RWPE1 (cell line): ENCODE results near the gene USP31.

Source experiments
- CTCF ChIA-PET: fragments of 350-600 bp; sonication (Branson Sonifier 250); formaldehyde crosslinking; extraction: SDS; loops from one replicate; lab custom pipeline; 2021; lab: Yijun Ruan, JAX
- POLR2A ChIA-PET: fragments of 400-600 bp; formaldehyde crosslinking; extraction: SDS; loops from one replicate; lab custom pipeline; 2020; ENCODE audit warnings: antibody characterized with exemption; ENCODE audit not compliant: low non-redundant PET; lab: Yijun Ruan, JAX
- DNase-seq: peaks from one replicate; pipeline ENCODE4 v3.0.0; 2012; ENCODE audit warnings: low spot score
- H3K27ac ChIP-seq: fragments of 450-650 bp; 2 replicates; pipeline ENCODE4 v1.5.1; 2017
- TF ChIP-seq, protein P1 (sequence below): fragments of 450-650 bp; conservative IDR thresholded peaks from 2 replicates; pipeline ENCODE4 v1.5.1; 2017; ENCODE audit warnings: low read depth, mild to moderate bottlenecking

USP31 gene

DNA sequence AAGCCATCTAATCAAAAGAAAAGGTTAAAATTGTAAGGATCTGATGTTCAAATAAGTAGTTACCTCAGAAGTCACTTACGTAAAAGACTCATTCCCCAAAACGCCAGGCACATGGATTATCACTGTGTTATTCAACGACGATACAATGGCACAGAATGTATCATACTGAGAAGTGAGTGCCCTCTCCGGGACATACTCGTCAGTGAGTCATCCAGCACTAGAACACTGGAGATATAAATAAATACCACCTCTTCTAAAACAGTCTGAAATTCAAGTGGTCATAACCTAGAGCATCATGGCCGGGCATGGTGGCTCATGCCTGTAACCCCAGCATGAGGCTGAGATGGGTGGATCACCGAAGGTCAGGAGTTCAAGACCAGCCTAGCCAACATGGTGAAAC, 24.9 kb downstream of the USP31 start:
- ChIA-PET CTCF (interaction anchor here (0.6 kb wide), 2 partner anchors 11 to 469 kb away, joined by 3 read pairs; no protein-coding TSS in a partner anchor), POLR2A (no interaction called here)
- TF ChIP-seq, protein P1, sequence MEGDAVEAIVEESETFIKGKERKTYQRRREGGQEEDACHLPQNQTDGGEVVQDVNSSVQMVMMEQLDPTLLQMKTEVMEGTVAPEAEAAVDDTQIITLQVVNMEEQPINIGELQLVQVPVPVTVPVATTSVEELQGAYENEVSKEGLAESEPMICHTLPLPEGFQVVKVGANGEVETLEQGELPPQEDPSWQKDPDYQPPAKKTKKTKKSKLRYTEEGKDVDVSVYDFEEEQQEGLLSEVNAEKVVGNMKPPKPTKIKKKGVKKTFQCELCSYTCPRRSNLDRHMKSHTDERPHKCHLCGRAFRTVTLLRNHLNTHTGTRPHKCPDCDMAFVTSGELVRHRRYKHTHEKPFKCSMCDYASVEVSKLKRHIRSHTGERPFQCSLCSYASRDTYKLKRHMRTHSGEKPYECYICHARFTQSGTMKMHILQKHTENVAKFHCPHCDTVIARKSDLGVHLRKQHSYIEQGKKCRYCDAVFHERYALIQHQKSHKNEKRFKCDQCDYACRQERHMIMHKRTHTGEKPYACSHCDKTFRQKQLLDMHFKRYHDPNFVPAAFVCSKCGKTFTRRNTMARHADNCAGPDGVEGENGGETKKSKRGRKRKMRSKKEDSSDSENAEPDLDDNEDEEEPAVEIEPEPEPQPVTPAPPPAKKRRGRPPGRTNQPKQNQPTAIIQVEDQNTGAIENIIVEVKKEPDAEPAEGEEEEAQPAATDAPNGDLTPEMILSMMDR: no peak
- peak overlapping the region; percentile 76 for H3K27ac ChIP-seq
- peak; percentile 77 for DNase-seq

DNA sequence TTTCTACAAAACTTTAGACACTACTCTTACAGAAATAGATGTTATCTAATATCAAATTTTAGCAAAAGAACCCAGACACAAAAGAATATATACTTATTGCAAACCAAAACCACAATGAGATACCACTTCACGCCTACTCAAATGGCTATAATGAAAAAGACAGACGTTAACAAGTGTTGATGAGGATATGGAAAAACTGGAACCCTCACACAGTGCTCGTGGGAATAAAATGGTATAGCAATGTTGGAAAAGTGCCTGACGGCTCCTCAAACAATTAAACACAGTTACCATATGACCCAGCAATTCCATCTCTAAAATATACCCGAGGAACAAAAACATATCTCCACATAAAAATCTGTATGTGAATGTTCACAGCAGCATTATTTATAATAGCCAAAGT, 27.1 kb downstream of the USP31 start:
- DNase-seq: no peak
- CTCF ChIA-PET: no interaction called here
- TF ChIP-seq, protein P1: no peak
- H3K27ac ChIP-seq: no peak overlapping the region
- POLR2A ChIA-PET: no interaction called here

DNA sequence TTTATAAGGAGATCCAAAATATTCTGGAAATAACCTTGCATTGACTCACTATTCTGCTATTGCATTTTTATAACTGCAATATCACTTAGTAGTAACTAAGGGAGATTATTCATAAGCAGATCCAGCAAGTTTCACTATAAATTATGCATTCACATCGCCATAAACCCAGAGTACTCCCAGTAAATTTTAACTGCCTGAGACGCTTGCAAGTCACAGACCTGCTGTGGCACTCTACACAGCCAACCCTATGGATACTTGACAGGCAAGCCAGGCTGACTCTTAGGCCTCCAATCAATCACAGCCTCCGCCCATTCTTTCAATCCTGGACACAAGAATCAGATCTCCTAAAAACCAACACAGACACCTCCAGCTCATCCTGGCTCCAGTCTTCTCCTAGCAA, 28.2 kb downstream of the USP31 start:
- no peak for DNase-seq
- H3K27ac ChIP-seq: peak overlapping the region; percentile 66
- CTCF ChIA-PET: no interaction called here
- TF ChIP-seq, protein P1: no peak
- POLR2A ChIA-PET: no interaction called here

DNA sequence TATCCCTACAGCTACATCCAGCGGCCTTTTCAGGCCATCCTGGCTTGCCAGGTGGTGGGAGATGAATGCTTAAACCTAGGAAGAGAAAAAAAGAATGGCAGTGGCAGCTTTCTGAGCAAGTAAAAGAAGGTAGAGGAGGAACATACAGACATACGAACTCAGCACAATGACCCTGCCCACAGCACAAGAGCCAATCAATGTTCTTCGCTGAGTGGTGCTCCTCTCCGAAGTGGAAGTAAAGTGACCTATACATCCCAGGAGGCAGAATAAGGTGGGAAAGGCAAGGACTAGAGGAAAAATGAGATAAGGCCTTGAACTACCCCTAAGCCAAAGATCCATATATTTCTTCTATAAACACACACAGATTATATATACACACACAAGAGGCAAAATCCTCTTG, 28.7 kb downstream of the USP31 start:
- TF ChIP-seq, protein P1: no peak
- H3K27ac ChIP-seq: no peak overlapping the region
- DNase-seq: no peak
- CTCF ChIA-PET: interaction anchor here (0.6 kb wide), 1 partner anchor 22 kb away, joined by 4 read pairs; no protein-coding TSS in a partner anchor
- POLR2A ChIA-PET: no interaction called here

DNA sequence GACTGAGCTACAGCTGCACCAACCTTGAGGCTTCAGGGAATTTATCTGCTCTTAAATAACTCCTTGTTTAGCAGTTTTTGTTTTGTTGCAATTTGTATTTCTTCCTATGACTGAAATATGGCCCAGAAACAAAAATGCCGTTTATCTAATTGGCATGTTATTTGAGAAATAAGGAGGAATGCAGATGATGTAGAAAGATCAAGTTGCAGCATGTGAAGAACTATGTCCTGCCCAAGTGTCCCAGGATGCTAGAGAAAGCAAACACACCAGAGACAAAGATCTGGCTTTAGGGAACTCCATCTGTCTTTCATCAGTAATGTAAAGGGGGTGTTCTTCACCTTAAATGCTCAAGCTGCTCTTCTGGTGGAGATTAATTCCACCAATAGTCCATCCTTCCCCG, 29.7 kb downstream of the USP31 start:
- TF ChIP-seq, protein P1: no peak
- CTCF ChIA-PET: no interaction called here
- peak; percentile 59 for DNase-seq
- peak overlapping the region; percentile 68 for H3K27ac ChIP-seq
- POLR2A ChIA-PET: no interaction called here

DNA sequence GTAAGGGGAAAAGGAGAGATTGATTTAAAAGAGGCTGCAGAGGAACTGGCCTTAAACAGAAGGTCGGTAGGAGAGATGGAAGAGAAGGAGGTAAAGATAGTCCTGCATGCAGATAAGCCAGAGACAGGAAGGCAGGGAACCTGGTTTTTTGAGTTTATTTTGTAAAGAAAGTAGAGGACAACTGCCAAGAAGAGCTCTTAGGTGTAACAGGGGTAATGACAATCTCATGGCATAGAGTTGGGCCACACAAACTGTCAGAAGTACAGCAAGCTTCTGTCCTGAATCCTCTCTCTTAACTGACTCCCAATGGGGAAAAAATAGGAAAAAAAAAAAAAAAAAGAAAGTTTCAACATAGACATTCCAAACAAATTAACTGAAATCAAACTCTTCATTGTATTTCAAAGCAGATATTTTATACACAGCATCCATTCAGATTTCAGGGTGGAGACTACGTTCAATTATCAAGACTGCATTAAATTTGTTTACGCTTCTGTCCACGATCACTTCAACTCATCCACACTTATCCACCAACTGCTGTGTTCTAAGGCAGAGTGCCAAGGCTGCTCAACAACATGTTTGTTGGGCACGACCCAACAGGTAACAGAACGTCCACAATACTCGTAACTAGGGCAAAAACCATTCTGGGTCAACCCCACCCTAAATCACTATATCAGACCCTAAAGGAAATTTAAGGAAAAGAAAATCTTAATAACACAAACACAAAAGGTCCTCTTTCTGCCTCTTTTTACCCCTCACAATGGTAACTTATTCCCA, 34.9 kb downstream of the USP31 start:
- DNase-seq: no peak
- ChIA-PET CTCF (interaction anchor here (0.5 kb wide), 1 partner anchor 35 kb away, joined by 4 read pairs; no protein-coding TSS in a partner anchor), POLR2A (no interaction called here)
- TF ChIP-seq, protein P1: no peak
- H3K27ac ChIP-seq: no peak overlapping the region
